HEK293 (cell line): ENCODE data around the gene CCDC124.

Experiments used
- CTCF ChIA-PET: fragments of 350-600 bp; formaldehyde crosslinking; extraction: SDS; loops from one replicate; lab custom pipeline; 2021; ENCODE audit warnings: antibody characterized with exemption; lab: Yijun Ruan, JAX
- POLR2A ChIA-PET: fragments of 300-600 bp; formaldehyde crosslinking; extraction: SDS; loops from one replicate; lab custom pipeline; 2020; ENCODE audit warnings: antibody characterized with exemption, inconsistent platforms; lab: Yijun Ruan, JAX
- H3K27ac ChIP-seq: fragments of 200-500 bp; sonication (Bioruptor generic); 2 replicates; pipeline ENCODE4 v1.5.1; 2014; ENCODE audit warnings: low read depth, low read length, control low read depth, inconsistent platforms; ENCODE audit errors: extremely low read depth
- H3K36me3 ChIP-seq, 2 experiments: fragments of 200-500 bp in 1 of 2; sonication (Bioruptor generic) in 1 of 2; 1 replicate in 1 of 2; 2 replicates in 1 of 2; pipeline ENCODE4 v1.5.1; 2014 to 2017; ENCODE audit warnings: inconsistent platforms in 2 of 2, low read length in 2 of 2; ENCODE audit not compliant: control insufficient read depth in 2 of 2, insufficient read depth in 1 of 2
- H3K4me1 ChIP-seq: fragments of 200-500 bp; sonication (Bioruptor generic); 2 replicates; pipeline ENCODE4 v1.5.1; 2014; ENCODE audit warnings: mild to moderate bottlenecking, low read length, inconsistent platforms; ENCODE audit not compliant: control insufficient read depth, insufficient read depth
- H3K4me3 ChIP-seq: 2 replicates; pipeline ENCODE4 v1.5.1; 2011; ENCODE audit warnings: low read depth, mild to moderate bottlenecking, control low read depth, low read length, moderate library complexity
- H3K9me3 ChIP-seq: fragments of 200-500 bp; sonication (Bioruptor generic); 2 replicates; pipeline ENCODE4 v1.5.1; 2014; ENCODE audit warnings: low read depth, low read length, inconsistent platforms; ENCODE audit not compliant: control insufficient read depth, insufficient read depth
- FEZF1 ChIP-seq: fragments of 450-650 bp; formaldehyde crosslinking; IDR thresholded peaks from 2 replicates; pipeline ENCODE4 v1.5.1; 2016; ENCODE audit warnings: missing biosample characterization, missing genetic modification characterization
- GFI1B ChIP-seq: fragments of 450-650 bp; formaldehyde crosslinking; IDR thresholded peaks from 2 replicates; pipeline ENCODE4 v1.5.1; 2016; ENCODE audit warnings: missing biosample characterization, missing genetic modification characterization
- KLF1 ChIP-seq: fragments of 450-650 bp; formaldehyde crosslinking; IDR thresholded peaks from 2 replicates; pipeline ENCODE4 v1.5.1; 2016; ENCODE audit warnings: missing biosample characterization, missing genetic modification characterization
- KLF17 ChIP-seq: fragments of 450-650 bp; formaldehyde crosslinking; IDR thresholded peaks from 2 replicates; pipeline ENCODE4 v1.5.1; 2016; ENCODE audit warnings: missing biosample characterization, missing genetic modification characterization
- KLF9 ChIP-seq: fragments of 450-650 bp; formaldehyde crosslinking; IDR thresholded peaks from 2 replicates; pipeline ENCODE4 v1.5.1; 2016; ENCODE audit warnings: missing biosample characterization, missing genetic modification characterization, low read depth
- REPIN1 ChIP-seq: fragments of 450-650 bp; formaldehyde crosslinking; IDR thresholded peaks from 2 replicates; pipeline ENCODE4 v1.5.1; 2017; ENCODE audit warnings: missing biosample characterization, missing genetic modification characterization, low read depth
- SALL2 ChIP-seq: fragments of 450-650 bp; formaldehyde crosslinking; IDR thresholded peaks from 2 replicates; pipeline ENCODE4 v1.5.0; 2017; ENCODE audit warnings: missing biosample characterization, mild to moderate bottlenecking, missing genetic modification characterization, borderline replicate concordance
- SP3 ChIP-seq: fragments of 450-650 bp; formaldehyde crosslinking; IDR thresholded peaks from 2 replicates; pipeline ENCODE4 v1.5.1; 2016; ENCODE audit warnings: missing biosample characterization, missing genetic modification characterization
- ZEB2 ChIP-seq: fragments of 450-650 bp; formaldehyde crosslinking; IDR thresholded peaks from 2 replicates; pipeline ENCODE4 v1.5.1; 2016; ENCODE audit warnings: missing biosample characterization, missing genetic modification characterization
- ZFP69B ChIP-seq: fragments of 450-650 bp; formaldehyde crosslinking; IDR thresholded peaks from 2 replicates; pipeline ENCODE4 v1.5.1; 2016; ENCODE audit warnings: missing biosample characterization, missing genetic modification characterization
- ZNF16 ChIP-seq: fragments of 450-650 bp; formaldehyde crosslinking; IDR thresholded peaks from 2 replicates; pipeline ENCODE4 v1.5.1; 2016; ENCODE audit warnings: low read depth, missing biosample characterization, missing genetic modification characterization
- ZNF19 ChIP-seq: fragments of 450-650 bp; formaldehyde crosslinking; IDR thresholded peaks from 2 replicates; pipeline ENCODE4; 2016; ENCODE audit warnings: missing biosample characterization, missing genetic modification characterization, low read depth
- ZNF248 ChIP-seq: fragments of 450-650 bp; formaldehyde crosslinking; IDR thresholded peaks from 2 replicates; pipeline ENCODE4 v1.5.1; 2017; ENCODE audit warnings: missing biosample characterization, missing genetic modification characterization
- ZNF394 ChIP-seq: fragments of 450-650 bp; formaldehyde crosslinking; IDR thresholded peaks from 2 replicates; pipeline ENCODE4 v1.5.1; 2016; ENCODE audit warnings: missing biosample characterization, missing genetic modification characterization, mild to moderate bottlenecking, moderate library complexity, borderline replicate concordance
- ZNF398 ChIP-seq: fragments of 450-650 bp; formaldehyde crosslinking; IDR thresholded peaks from 2 replicates; pipeline ENCODE4 v1.5.1; 2017; ENCODE audit warnings: missing biosample characterization, missing genetic modification characterization
- ZNF544 ChIP-seq: fragments of 450-650 bp; formaldehyde crosslinking; IDR thresholded peaks from 2 replicates; pipeline ENCODE4 v1.5.0; 2017; ENCODE audit warnings: missing biosample characterization, missing genetic modification characterization
- ZNF548 ChIP-seq: fragments of 450-650 bp; formaldehyde crosslinking; IDR thresholded peaks from 2 replicates; pipeline ENCODE4 v1.5.1; 2016; ENCODE audit warnings: missing biosample characterization, missing genetic modification characterization
- ZNF585B ChIP-seq: fragments of 450-650 bp; formaldehyde crosslinking; IDR thresholded peaks from 2 replicates; pipeline ENCODE4 v1.5.1; 2016; ENCODE audit warnings: missing biosample characterization, missing genetic modification characterization
- ZNF623 ChIP-seq: fragments of 450-650 bp; formaldehyde crosslinking; IDR thresholded peaks from 2 replicates; pipeline ENCODE4 v1.5.1; 2016; ENCODE audit warnings: missing biosample characterization, missing genetic modification characterization
- ZNF624 ChIP-seq: fragments of 450-650 bp; formaldehyde crosslinking; IDR thresholded peaks from 2 replicates; pipeline ENCODE4 v1.5.1; 2017; ENCODE audit warnings: missing biosample characterization, missing genetic modification characterization
- ZNF660 ChIP-seq: fragments of 450-650 bp; IDR thresholded peaks from 2 replicates; pipeline ENCODE4 v1.5.1; 2018; ENCODE audit warnings: missing biosample characterization, mild to moderate bottlenecking, missing genetic modification characterization
- ZNF701 ChIP-seq: fragments of 450-650 bp; formaldehyde crosslinking; IDR thresholded peaks from 2 replicates; pipeline ENCODE4 v1.5.1; 2016; ENCODE audit warnings: missing biosample characterization, missing genetic modification characterization
- ZNF830 ChIP-seq: fragments of 450-650 bp; IDR thresholded peaks from 2 replicates; pipeline ENCODE4 v1.5.0; 2018; ENCODE audit warnings: missing biosample characterization, missing genetic modification characterization, low read depth, mild to moderate bottlenecking, moderate library complexity
- ZNF843 ChIP-seq: fragments of 450-650 bp; formaldehyde crosslinking; IDR thresholded peaks from 2 replicates; pipeline ENCODE4 v1.5.1; 2016; ENCODE audit warnings: missing biosample characterization, missing genetic modification characterization
- TF ChIP-seq, protein P1 (sequence below): fragments of 450-650 bp; IDR thresholded peaks from 2 replicates; pipeline ENCODE4 v1.5.1; 2018; ENCODE audit warnings: missing biosample characterization, missing genetic modification characterization
- TF ChIP-seq, protein P2 (sequence below): fragments of 450-650 bp; formaldehyde crosslinking; IDR thresholded peaks from 2 replicates; pipeline ENCODE4 v1.5.1; 2016; ENCODE audit warnings: missing biosample characterization, missing genetic modification characterization

The CCDC124 gene

DNA sequence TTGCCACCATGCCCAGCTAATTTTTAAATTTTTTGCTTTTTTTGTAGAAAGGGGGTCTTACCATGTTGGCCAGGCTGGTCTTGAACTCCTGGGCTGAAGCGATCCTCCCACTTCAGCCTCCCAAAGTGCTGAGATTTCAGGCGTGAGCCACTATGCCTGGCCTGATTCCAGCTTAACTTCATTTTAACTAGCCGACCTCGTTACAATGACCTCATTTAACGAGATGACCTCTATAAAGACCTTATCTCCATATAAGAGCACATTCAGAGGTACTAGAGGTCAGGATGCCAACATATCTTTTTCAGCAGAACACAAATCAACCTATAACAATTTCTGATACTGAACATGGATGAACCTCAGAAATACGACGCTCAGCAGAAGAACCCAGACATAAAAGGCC is 44.7 kb downstream of the CCDC124 start (continued):
- 0 out of 2 replicates have a peak, but pooled peaks have one; percentile 29 for TF ChIP-seq ZEB2 (tag by site-specific recombination)
- no peak for TF ChIP-seq ZNF19 (tag by site-specific recombination)
- no peak for TF ChIP-seq KLF9 (tag by site-specific recombination)
- 0 out of 2 replicates have a peak, but pooled peaks have one; percentile 34 for TF ChIP-seq GFI1B (tag by site-specific recombination)
- TF ChIP-seq FEZF1 (tag by site-specific recombination), result peak; percentile 26; the same call in 1 of the 2 replicates
- TF ChIP-seq ZNF16 (tag by site-specific recombination), result no peak
- TF ChIP-seq ZNF248, result no peak
- no peak for TF ChIP-seq ZNF548 (tag by site-specific recombination)
- TF ChIP-seq KLF17, result no peak

GRCh38 chr19:17981611-17982010 is 48.8 kb downstream of the CCDC124 start:
- H3K36me3 ChIP-seq, result no peaks in the 10 kb centered on the region
- ChIA-PET POLR2A (interaction anchor here (0.7 kb wide), 1 partner anchor 124 kb away, joined by 4 read pairs; no protein-coding TSS in a partner anchor), CTCF (no interaction called here)
- TF ChIP-seq SALL2 (tag by site-specific recombination), result no peak
- no peak for TF ChIP-seq ZNF830 (tag by site-specific recombination)
- no peak for TF ChIP-seq KLF1 (tag by site-specific recombination)
- TF ChIP-seq ZNF660, result no peak
- TF ChIP-seq, all 188 proteins: peak for 0
- Histone ChIP-seq H3K9me3 (no peaks in the 10 kb centered on the region), H3K4me3 (no peak overlapping the region), H3K4me1 (no peaks in the 10 kb centered on the region), H3K27ac (no peak overlapping the region)

DNA sequence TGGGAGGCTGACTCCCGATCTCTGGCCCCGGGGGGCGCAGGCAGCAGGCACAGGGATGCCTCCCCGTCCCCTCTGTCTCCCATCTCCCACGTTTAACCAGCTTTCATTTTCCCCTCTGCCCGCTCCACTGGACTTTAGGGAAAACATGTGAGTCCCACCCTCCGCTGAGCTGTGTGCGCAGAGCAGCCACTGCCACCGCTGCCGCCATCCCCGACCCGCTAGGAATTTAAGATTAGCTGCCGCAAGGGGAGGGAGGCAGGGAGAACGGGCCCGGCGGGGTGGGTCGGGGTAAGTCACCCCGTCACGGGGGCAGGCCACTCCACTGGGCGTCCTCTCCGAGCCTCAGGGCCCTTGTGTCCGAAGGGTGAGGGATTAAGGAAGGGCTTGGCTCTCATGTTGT is 49.6 kb downstream of the CCDC124 start:
- Histone ChIP-seq H3K4me1 (no peaks in the 10 kb centered on the region), H3K4me3 (no peak overlapping the region), H3K9me3 (no peaks in the 10 kb centered on the region), H3K36me3 (no peaks in the 10 kb centered on the region), H3K27ac (no peak overlapping the region)
- POLR2A ChIA-PET, result no interaction called here
- CTCF ChIA-PET, result interaction anchor here (0.7 to 1.0 kb wide), 2 partner anchors 31 to 44 kb away, joined by 3 read pairs; no protein-coding TSS in a partner anchor
- TF ChIP-seq ZNF701 (tag by site-specific recombination) (no peak), ZNF394 (no peak), ZFP69B (tag by site-specific recombination) (no peak), KLF17 (no peak), ZNF843 (no peak), ZNF623 (tag by site-specific recombination) (no peak), SP3 (tag by site-specific recombination) (no peak), ZNF624 (tag by site-specific recombination) (no peak), REPIN1 (tag by site-specific recombination) (no peak), ZNF398 (tag by site-specific recombination) (no peak), ZNF585B (tag by site-specific recombination) (no peak), ZNF544 (tag by site-specific recombination) (no peak)
- TF ChIP-seq, protein P1, sequence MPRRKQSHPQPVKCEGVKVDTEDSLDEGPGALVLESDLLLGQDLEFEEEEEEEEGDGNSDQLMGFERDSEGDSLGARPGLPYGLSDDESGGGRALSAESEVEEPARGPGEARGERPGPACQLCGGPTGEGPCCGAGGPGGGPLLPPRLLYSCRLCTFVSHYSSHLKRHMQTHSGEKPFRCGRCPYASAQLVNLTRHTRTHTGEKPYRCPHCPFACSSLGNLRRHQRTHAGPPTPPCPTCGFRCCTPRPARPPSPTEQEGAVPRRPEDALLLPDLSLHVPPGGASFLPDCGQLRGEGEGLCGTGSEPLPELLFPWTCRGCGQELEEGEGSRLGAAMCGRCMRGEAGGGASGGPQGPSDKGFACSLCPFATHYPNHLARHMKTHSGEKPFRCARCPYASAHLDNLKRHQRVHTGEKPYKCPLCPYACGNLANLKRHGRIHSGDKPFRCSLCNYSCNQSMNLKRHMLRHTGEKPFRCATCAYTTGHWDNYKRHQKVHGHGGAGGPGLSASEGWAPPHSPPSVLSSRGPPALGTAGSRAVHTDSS (tag by site-specific recombination), result no peak
- TF ChIP-seq, protein P2, sequence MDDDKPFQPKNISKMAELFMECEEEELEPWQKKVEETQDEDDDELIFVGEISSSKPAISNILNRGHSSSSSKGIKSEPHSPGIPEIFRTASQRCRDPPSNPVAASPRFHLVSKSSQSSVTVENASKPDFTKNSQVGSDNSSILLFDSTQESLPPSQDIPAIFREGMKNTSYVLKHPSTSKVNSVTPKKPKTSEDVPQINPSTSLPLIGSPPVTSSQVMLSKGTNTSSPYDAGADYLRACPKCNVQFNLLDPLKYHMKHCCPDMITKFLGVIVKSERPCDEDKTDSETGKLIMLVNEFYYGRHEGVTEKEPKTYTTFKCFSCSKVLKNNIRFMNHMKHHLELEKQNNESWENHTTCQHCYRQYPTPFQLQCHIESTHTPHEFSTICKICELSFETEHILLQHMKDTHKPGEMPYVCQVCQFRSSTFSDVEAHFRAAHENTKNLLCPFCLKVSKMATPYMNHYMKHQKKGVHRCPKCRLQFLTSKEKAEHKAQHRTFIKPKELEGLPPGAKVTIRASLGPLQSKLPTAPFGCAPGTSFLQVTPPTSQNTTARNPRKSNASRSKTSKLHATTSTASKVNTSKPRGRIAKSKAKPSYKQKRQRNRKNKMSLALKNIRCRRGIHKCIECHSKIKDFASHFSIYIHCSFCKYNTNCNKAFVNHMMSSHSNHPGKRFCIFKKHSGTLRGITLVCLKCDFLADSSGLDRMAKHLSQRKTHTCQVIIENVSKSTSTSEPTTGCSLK, result no peak
